Activated CD8-positive, alpha-beta memory T cell treated with anti-CD3 and anti-CD28 coated beads, Interleukin-2, amount 10 ng/mL, durations not matched to agents 7 days and 5 days (primary cell): ENCODE results near the gene KCNJ12. TPM values are rescaled to one million over a fixed set of nuclear protein-coding genes. Genes with fewer than 3 reads are reported as not detected.
"Not testable (repeated sequence)": the region's sequence is repeated elsewhere in the genome, so short reads cannot be mapped to it uniquely, and the experiment has no call there.

Experiments used
- ATAC-seq: fragments of 150-1000 bp; cut with Tn5 transposase; one replicate; pipeline ENCODE4 v1.10.0; 2021; ENCODE audit warnings: moderate library complexity
- CTCF ChIA-PET: fragments of 350-600 bp; sonication (Branson Sonifier 250); formaldehyde crosslinking; loops from one replicate; lab custom pipeline; 2021; ENCODE audit warnings: antibody characterized with exemption; lab: Charles Lee
- DNase-seq: peaks from one replicate; pipeline ENCODE4 v3.0.0-alpha.2; 2020
- H3K27ac Mint-ChIP-seq: one replicate; pipeline ENCODE4 v1.8.0; 2021; ENCODE audit warnings: mild to moderate bottlenecking, mixed read lengths
- H3K27me3 Mint-ChIP-seq: one replicate; pipeline ENCODE4 v1.8.0; 2021; ENCODE audit warnings: mixed read lengths
- H3K36me3 Mint-ChIP-seq: one replicate; pipeline ENCODE4 v1.8.0; 2021; ENCODE audit warnings: mild to moderate bottlenecking, mixed read lengths
- H3K4me1 Mint-ChIP-seq: one replicate; pipeline ENCODE4 v1.8.0; 2021; ENCODE audit warnings: mixed read lengths
- H3K4me3 Mint-ChIP-seq: one replicate; pipeline ENCODE4 v1.8.0; 2021; ENCODE audit warnings: mild to moderate bottlenecking, moderate library complexity, mixed read lengths
- H3K9me3 Mint-ChIP-seq: one replicate; pipeline ENCODE4 v1.8.0; 2022; ENCODE audit warnings: low read depth, mixed read lengths
- total RNA-seq, 2 experiments: library from RNA; stranded (reverse); gene quantifications; one replicate each; pipeline ENCODE4 v1.2.3, GENCODE V29; 2021

KCNJ12 gene
- total RNA-seq, 2 experiments from 2014 or later = not detected

GRCh38 chr17:21406616-21407404 is 30.7 kb downstream of the KCNJ12 start:
- H3K9me3 Mint-ChIP-seq, CTCF ChIA-PET, H3K27ac Mint-ChIP-seq, H3K4me3 Mint-ChIP-seq, H3K4me1 Mint-ChIP-seq, H3K36me3 Mint-ChIP-seq, DNase-seq, H3K27me3 Mint-ChIP-seq, ATAC-seq: not testable (repeated sequence)

GRCh38 chr17:21407752-21408151 is 31.6 kb downstream of the KCNJ12 start:
- H3K9me3 Mint-ChIP-seq, H3K36me3 Mint-ChIP-seq, H3K4me3 Mint-ChIP-seq, H3K4me1 Mint-ChIP-seq, H3K27me3 Mint-ChIP-seq, H3K27ac Mint-ChIP-seq, CTCF ChIA-PET, DNase-seq, ATAC-seq: not testable (repeated sequence)

- DNase-seq, H3K27ac Mint-ChIP-seq, H3K36me3 Mint-ChIP-seq, ATAC-seq, H3K27me3 Mint-ChIP-seq, H3K4me3 Mint-ChIP-seq, CTCF ChIA-PET, H3K9me3 Mint-ChIP-seq, H3K4me1 Mint-ChIP-seq: not testable (repeated sequence)
Observed at GRCh38 chr17:21408224-21408623, 32.1 kb downstream of the KCNJ12 start.

- H3K27me3 Mint-ChIP-seq, H3K4me1 Mint-ChIP-seq, H3K4me3 Mint-ChIP-seq, H3K36me3 Mint-ChIP-seq, CTCF ChIA-PET, ATAC-seq, H3K9me3 Mint-ChIP-seq, H3K27ac Mint-ChIP-seq, DNase-seq: not testable (repeated sequence)
Observed at GRCh38 chr17:21408766-21409300, 32.7 kb downstream of the KCNJ12 start.

GRCh38 chr17:21409388-21409787 is 33.2 kb downstream of the KCNJ12 start:
- H3K36me3 Mint-ChIP-seq, H3K27me3 Mint-ChIP-seq, H3K9me3 Mint-ChIP-seq, H3K27ac Mint-ChIP-seq, CTCF ChIA-PET, ATAC-seq, DNase-seq, H3K4me1 Mint-ChIP-seq, H3K4me3 Mint-ChIP-seq: not testable (repeated sequence)

GRCh38 chr17:21409971-21410370 is 33.8 kb downstream of the KCNJ12 start:
- ATAC-seq, H3K4me3 Mint-ChIP-seq, H3K4me1 Mint-ChIP-seq, H3K27me3 Mint-ChIP-seq, H3K36me3 Mint-ChIP-seq, DNase-seq, CTCF ChIA-PET, H3K27ac Mint-ChIP-seq, H3K9me3 Mint-ChIP-seq: not testable (repeated sequence)

- CTCF ChIA-PET, ATAC-seq, H3K4me1 Mint-ChIP-seq, DNase-seq, H3K36me3 Mint-ChIP-seq, H3K4me3 Mint-ChIP-seq, H3K9me3 Mint-ChIP-seq, H3K27me3 Mint-ChIP-seq, H3K27ac Mint-ChIP-seq: not testable (repeated sequence)
Observed at GRCh38 chr17:21410371-21410770, 34.2 kb downstream of the KCNJ12 start.

GRCh38 chr17:21410906-21411678 is 34.9 kb downstream of the KCNJ12 start:
- H3K27ac Mint-ChIP-seq, DNase-seq, H3K27me3 Mint-ChIP-seq, H3K4me3 Mint-ChIP-seq, H3K36me3 Mint-ChIP-seq, ATAC-seq, H3K4me1 Mint-ChIP-seq, H3K9me3 Mint-ChIP-seq, CTCF ChIA-PET: not testable (repeated sequence)

GRCh38 chr17:21411679-21412205 is 35.6 kb downstream of the KCNJ12 start:
- ATAC-seq, CTCF ChIA-PET, H3K4me1 Mint-ChIP-seq, H3K27ac Mint-ChIP-seq, DNase-seq, H3K27me3 Mint-ChIP-seq, H3K36me3 Mint-ChIP-seq, H3K4me3 Mint-ChIP-seq, H3K9me3 Mint-ChIP-seq: not testable (repeated sequence)

- H3K27ac Mint-ChIP-seq, H3K4me1 Mint-ChIP-seq, H3K36me3 Mint-ChIP-seq, ATAC-seq, CTCF ChIA-PET, H3K9me3 Mint-ChIP-seq, DNase-seq, H3K27me3 Mint-ChIP-seq, H3K4me3 Mint-ChIP-seq: not testable (repeated sequence)
Observed at GRCh38 chr17:21412207-21412681, 36.1 kb downstream of the KCNJ12 start.

GRCh38 chr17:21413570-21414279 is 37.6 kb downstream of the KCNJ12 start:
- CTCF ChIA-PET, H3K4me1 Mint-ChIP-seq, H3K27ac Mint-ChIP-seq, H3K27me3 Mint-ChIP-seq, H3K4me3 Mint-ChIP-seq, H3K9me3 Mint-ChIP-seq, ATAC-seq, H3K36me3 Mint-ChIP-seq, DNase-seq: not testable (repeated sequence)

GRCh38 chr17:21414616-21415015 is 38.5 kb downstream of the KCNJ12 start:
- DNase-seq, H3K4me3 Mint-ChIP-seq, H3K27me3 Mint-ChIP-seq, CTCF ChIA-PET, ATAC-seq, H3K4me1 Mint-ChIP-seq, H3K9me3 Mint-ChIP-seq, H3K36me3 Mint-ChIP-seq, H3K27ac Mint-ChIP-seq: not testable (repeated sequence)
